GM18909 (cell line): ENCODE data around the gene IL17A.
A peak's percentile ranks its signal among the peaks of the same experiment; 100 is the strongest.

ENCODE experiments used
- ATAC-seq: cut with Tn5 transposase; IDR thresholded peaks from one replicate; pipeline ENCODE4 v1.9.1; 2021; ENCODE audit warnings: mild to moderate bottlenecking; ENCODE audit not compliant: unreplicated experiment, poor library complexity

The IL17A gene

GRCh38 chr6:52186075-52186474 is at the start of gene IL17A:
Gene IL17A, plus strand, starts transcription at chr6:52186375. Its CDS starts 57 bp downstream, at chr6:52186432.
- ATAC-seq = peak; percentile 25

- ATAC-seq = no peak
Measured at GRCh38 chr6:52136934-52137467, 49.2 kb upstream of the IL17A start.

GRCh38 chr6:52138284-52138683 is 47.9 kb upstream of the IL17A start:
- no peak for ATAC-seq

GRCh38 chr6:52139985-52140680 is 46.0 kb upstream of the IL17A start:
- no peak for ATAC-seq

- ATAC-seq = no peak
Measured at GRCh38 chr6:52141596-52141995, 44.6 kb upstream of the IL17A start.

GRCh38 chr6:52142556-52142955 is 43.6 kb upstream of the IL17A start:
- no peak for ATAC-seq

GRCh38 chr6:52143551-52143950 is 42.6 kb upstream of the IL17A start:
- ATAC-seq = no peak

- no peak for ATAC-seq
Measured at GRCh38 chr6:52144196-52145076, 41.7 kb upstream of the IL17A start.

GRCh38 chr6:52146851-52147445 is 39.2 kb upstream of the IL17A start:
- no peak for ATAC-seq

GRCh38 chr6:52149076-52149475 is 37.1 kb upstream of the IL17A start:
- no peak for ATAC-seq

- ATAC-seq = no peak
Measured at GRCh38 chr6:52149949-52150348, 36.2 kb upstream of the IL17A start.

GRCh38 chr6:52152070-52152423 is 34.1 kb upstream of the IL17A start:
- ATAC-seq = no peak

GRCh38 chr6:52152711-52153160 is 33.4 kb upstream of the IL17A start:
- no peak for ATAC-seq

GRCh38 chr6:52154381-52154780 is 31.8 kb upstream of the IL17A start:
- ATAC-seq = no peak

- ATAC-seq = peak; percentile 94
Measured at GRCh38 chr6:52155791-52156576, 30.2 kb upstream of the IL17A start.

- ATAC-seq = peak; percentile 61
Measured at GRCh38 chr6:52157301-52157941, 28.8 kb upstream of the IL17A start.

- no peak for ATAC-seq
Measured at GRCh38 chr6:52160472-52161104, 25.6 kb upstream of the IL17A start.

- ATAC-seq = no peak
Measured at GRCh38 chr6:52161689-52162438, 24.3 kb upstream of the IL17A start.
